ENCODE results near the gene VSTM2L. TPM values are rescaled to one million over a fixed set of nuclear protein-coding genes. Genes with fewer than 3 reads are reported as not detected.

The VSTM2L gene
- total and polyA plus RNA-seq, 2 of the 4 experiments (the other 2 are of a cell fraction), result 0.18 to 0.19 TPM

DNA sequence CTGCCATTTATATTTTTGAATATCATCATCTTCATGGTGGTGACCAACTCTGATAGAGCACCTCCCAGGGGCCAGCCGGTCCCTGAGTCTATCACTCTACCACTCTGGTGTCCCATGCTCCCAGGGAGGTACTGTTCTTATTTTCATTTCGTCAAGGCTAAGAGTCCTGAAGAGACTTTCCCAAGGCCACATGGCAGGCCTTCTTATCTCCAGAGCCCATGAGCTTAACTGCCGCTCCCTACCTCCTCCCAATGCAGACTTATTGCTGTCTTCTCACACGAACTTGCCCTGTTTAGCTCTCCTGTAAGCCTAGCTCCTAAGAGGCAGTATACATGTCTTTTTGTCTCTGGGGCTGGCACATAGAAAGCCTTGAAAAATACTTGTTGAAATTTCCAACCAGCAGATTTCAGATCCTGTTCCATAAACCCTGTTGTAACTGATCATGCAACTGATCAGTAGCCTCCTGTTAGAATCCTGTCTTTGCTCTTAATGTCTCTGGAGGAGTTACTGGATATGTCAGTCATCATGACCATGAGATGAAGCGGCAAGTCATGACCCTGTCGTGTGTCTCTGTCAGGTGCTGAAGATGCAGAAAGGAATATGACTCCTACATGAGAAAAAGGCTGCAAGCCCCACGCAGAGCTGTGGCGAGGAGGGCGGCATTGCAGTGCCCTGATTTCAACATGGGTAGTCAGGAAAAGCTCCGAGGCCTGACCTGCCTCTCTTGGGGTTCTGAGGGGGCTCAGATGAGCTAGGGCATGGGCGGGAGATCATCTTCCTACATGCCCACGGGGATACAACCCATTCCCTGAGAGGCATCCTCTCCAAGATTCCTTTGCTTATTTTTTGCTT is 70.4 kb downstream of the VSTM2L start (continued):
- TF ChIP-seq MXI1 (IDR thresholded peaks at IDR 0.05; ENCODE audit: borderline replicate concordance, low read depth, low read length), result no peak
- TF ChIP-seq, protein P1, sequence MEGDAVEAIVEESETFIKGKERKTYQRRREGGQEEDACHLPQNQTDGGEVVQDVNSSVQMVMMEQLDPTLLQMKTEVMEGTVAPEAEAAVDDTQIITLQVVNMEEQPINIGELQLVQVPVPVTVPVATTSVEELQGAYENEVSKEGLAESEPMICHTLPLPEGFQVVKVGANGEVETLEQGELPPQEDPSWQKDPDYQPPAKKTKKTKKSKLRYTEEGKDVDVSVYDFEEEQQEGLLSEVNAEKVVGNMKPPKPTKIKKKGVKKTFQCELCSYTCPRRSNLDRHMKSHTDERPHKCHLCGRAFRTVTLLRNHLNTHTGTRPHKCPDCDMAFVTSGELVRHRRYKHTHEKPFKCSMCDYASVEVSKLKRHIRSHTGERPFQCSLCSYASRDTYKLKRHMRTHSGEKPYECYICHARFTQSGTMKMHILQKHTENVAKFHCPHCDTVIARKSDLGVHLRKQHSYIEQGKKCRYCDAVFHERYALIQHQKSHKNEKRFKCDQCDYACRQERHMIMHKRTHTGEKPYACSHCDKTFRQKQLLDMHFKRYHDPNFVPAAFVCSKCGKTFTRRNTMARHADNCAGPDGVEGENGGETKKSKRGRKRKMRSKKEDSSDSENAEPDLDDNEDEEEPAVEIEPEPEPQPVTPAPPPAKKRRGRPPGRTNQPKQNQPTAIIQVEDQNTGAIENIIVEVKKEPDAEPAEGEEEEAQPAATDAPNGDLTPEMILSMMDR (conservative IDR thresholded peaks at IDR 0.05; ENCODE audit: low read depth, low read length), result no peak

DNA sequence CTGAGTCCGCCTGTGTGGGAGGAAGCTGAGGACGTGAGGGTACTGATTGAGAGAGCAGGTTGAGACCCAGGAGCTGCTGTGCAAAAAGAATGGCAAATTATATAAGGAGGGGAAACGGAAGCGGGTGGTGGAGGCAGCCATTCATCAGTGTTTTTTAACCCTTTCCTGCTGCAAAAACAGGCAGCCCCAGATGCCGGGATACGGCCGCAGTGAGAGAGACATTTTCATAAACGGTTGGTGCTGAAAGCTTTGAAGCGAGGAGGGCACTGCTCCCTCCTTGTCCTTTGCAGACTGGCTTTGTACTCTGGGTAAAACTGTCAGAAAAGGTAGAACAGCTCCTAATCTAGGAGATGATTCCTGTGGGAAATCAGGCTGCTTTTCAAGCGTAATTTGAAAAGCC is 74.0 kb downstream of the VSTM2L start:
- Histone ChIP-seq H3K36me3 (ENCODE audit: control insufficient read depth, insufficient read depth, low read length) (no peaks in the 10 kb centered on the region; the same call in 1 of the 2 replicates), H3K23ac (ENCODE audit: low read depth, low read length) (no peak overlapping the region), H4K5ac (ENCODE audit: low read depth, low read length) (no peak overlapping the region), H4K91ac (ENCODE audit: insufficient read depth, low read depth, low read length) (no peak overlapping the region), H2BK120ac (ENCODE audit: low read depth, low read length) (no peak overlapping the region), H2BK5ac (ENCODE audit: low read depth, low read length, poor library complexity, severe bottlenecking) (no peak overlapping the region), H3K27me3 (ENCODE audit: control insufficient read depth, insufficient read depth, low read length) (no peaks in the 10 kb centered on the region; the same call in 1 of the 2 replicates), H3K79me1 (ENCODE audit: low read depth in 1 of 2, low read length in 2 of 2) (no peaks in the 10 kb centered on the region), H3K4me1 (ENCODE audit: control insufficient read depth, insufficient read depth, low read length) (no peaks in the 10 kb centered on the region), H3K9me1 (ENCODE audit: insufficient read depth, low read length) (no peaks in the 10 kb centered on the region), H3K4me3 (ENCODE audit: insufficient read depth, low read depth, low read length) (no peak overlapping the region), H3K9me3 (ENCODE audit: control insufficient read depth, insufficient read depth, low read length) (no peaks in the 10 kb centered on the region), H2BK15ac (ENCODE audit: low read depth, low read length) (no peak overlapping the region), H3K9ac (ENCODE audit: low read depth, low read length) (no peak overlapping the region), H4K8ac (ENCODE audit: low read depth in 2 of 2, low read length in 2 of 2) (no peak overlapping the region), H3K14ac (replicated peaks; ENCODE audit: low read depth, low read length) (no peak overlapping the region), H3K18ac (ENCODE audit: low read depth, low read length) (no peak overlapping the region), H2AK9ac (replicated peaks; ENCODE audit: low read depth, low read length, poor library complexity) (no peak overlapping the region), H4K20me1 (ENCODE audit: insufficient read depth, low read length) (no peaks in the 10 kb centered on the region), H3K27ac (ENCODE audit: insufficient read depth, low read length) (no peak overlapping the region), H3K4ac (ENCODE audit: low read depth, low read length) (no peak overlapping the region), H2AK5ac (ENCODE audit: low read depth, low read length) (no peak overlapping the region), H2AFZ (replicated peaks; ENCODE audit: low read length, poor library complexity) (no peak overlapping the region), H3K56ac (ENCODE audit: extremely low read depth, insufficient read depth, low read length) (no peak overlapping the region), H3K4me2 (ENCODE audit: low read depth, low read length) (no peak overlapping the region), H2BK20ac (ENCODE audit: low read depth, low read length) (no peak overlapping the region)
- no TSS peak for BruUV-seq (replicated peaks)
- CTCF ChIA-PET, result no interaction called here
- dilution Hi-C loops (cut with HindIII; ENCODE audit: low sequenced_read_pairs, unreplicated experiment) (no loop called here), intact Hi-C loops (cut with micrococcal nuclease) (no loop called here), in situ Hi-C loops (cut with MboI; ENCODE audit: low sequenced_read_pairs) (no loop called here)
- ATAC-seq (ENCODE audit: low read depth), result no peak
- POLR2A ChIA-PET (ENCODE audit: unreplicated experiment), result no interaction called here
- WGBS, 2 experiments (ENCODE audit: extremely low coverage in 2 of 2, insufficient read length in 1 of 2), result 56% methylated on average over 5 of the region's 10 CpGs; no CpG with 5 or more reads in 1 of the 2 experiments
- no peak for DNase-seq
- no peak for TF ChIP-seq POLR2A (IDR thresholded peaks at IDR 0.05; ENCODE audit: low read depth, low read length)
- no peak for TF ChIP-seq CEBPB (IDR thresholded peaks at IDR 0.05; ENCODE audit: low read depth, low read length)
- TF ChIP-seq, protein P1 (conservative IDR thresholded peaks at IDR 0.05; ENCODE audit: low read depth, low read length), result no peak
- TF ChIP-seq MAFK (IDR thresholded peaks at IDR 0.05; ENCODE audit: low read depth, low read length), result no peak
- TF ChIP-seq CHD1 (IDR thresholded peaks at IDR 0.05; ENCODE audit: low read depth, low read length), result no peak
- no peak for TF ChIP-seq RCOR1 (IDR thresholded peaks at IDR 0.05; ENCODE audit: insufficient replicate concordance, low read length)
- no peak for TF ChIP-seq RAD21 (IDR thresholded peaks at IDR 0.05; ENCODE audit: low read length)
- no peak for TF ChIP-seq SMC3 (IDR thresholded peaks at IDR 0.05; ENCODE audit: low read depth, low read length)
- no peak for TF ChIP-seq NFE2L2 (IDR thresholded peaks at IDR 0.05; ENCODE audit: low read depth, low read length)
- TF ChIP-seq BHLHE40 (IDR thresholded peaks at IDR 0.05; ENCODE audit: low read depth, low read length), result no peak
